Liver (tissue), 9 donors: ENCODE measurements around the gene HAND2. TPM values are rescaled to one million over a fixed set of nuclear protein-coding genes. Genes with fewer than 3 reads are reported as not detected.

Experiments used
- DNase-seq: peaks from one replicate; pipeline ENCODE4 v3.0.0-alpha.2; 2017; ENCODE audit warnings: low spot score
- H3K27ac ChIP-seq, 2 donors: one replicate each; pipeline ENCODE4 v1.7.0; 2013; ENCODE audit warnings: inconsistent platforms in 2 of 2, low read length in 2 of 2, control low read depth in 1 of 2, low read depth in 1 of 2, mild to moderate bottlenecking in 1 of 2
- H3K27me3 ChIP-seq, 4 donors: one replicate each; pipeline versions ENCODE4 v1.6.1 to v1.7.0; 2013; ENCODE audit warnings: low read length in 3 of 4, inconsistent platforms in 1 of 4, mild to moderate bottlenecking in 1 of 4, moderate library complexity in 1 of 4; ENCODE audit not compliant: control insufficient read depth in 4 of 4, insufficient read depth in 4 of 4
- H3K36me3 ChIP-seq, 4 donors: one replicate each; pipeline versions ENCODE4 v1.6.1 to v1.7.0; 2013; ENCODE audit warnings: low read length in 3 of 4, mild to moderate bottlenecking in 3 of 4, low read depth in 1 of 4, moderate library complexity in 1 of 4; ENCODE audit not compliant: control insufficient read depth in 4 of 4, insufficient read depth in 3 of 4
- H3K4me1 ChIP-seq, 4 donors: one replicate each; pipeline versions ENCODE4 v1.6.1 to v1.7.0; 2013; ENCODE audit warnings: low read length in 3 of 4, mild to moderate bottlenecking in 3 of 4, moderate library complexity in 1 of 4; ENCODE audit not compliant: control insufficient read depth in 4 of 4, insufficient read depth in 4 of 4
- H3K4me3 ChIP-seq, 3 donors: one replicate each; pipeline versions ENCODE4 v1.6.1 to v1.7.0; 2013; ENCODE audit warnings: low read length in 3 of 3, control low read depth in 1 of 3, low read depth in 1 of 3, mild to moderate bottlenecking in 1 of 3
- H3K9ac ChIP-seq, 2 donors: one replicate each; pipeline ENCODE4 v1.7.0; 2013; ENCODE audit warnings: low read length in 2 of 2, mild to moderate bottlenecking in 2 of 2, moderate library complexity in 2 of 2, control low read depth in 1 of 2, low read depth in 1 of 2
- H3K9me3 ChIP-seq, 4 donors: one replicate each; pipeline versions ENCODE4 v1.6.1 to v1.7.0; 2013; ENCODE audit warnings: low read length in 3 of 4; ENCODE audit not compliant: control insufficient read depth in 4 of 4
- CTCF ChIP-seq: fragments of 150-350 bp; IDR thresholded peaks from 2 replicates; pipeline ENCODE4 v1.5.1; 2017; ENCODE audit warnings: improper control_type of control experiment, low read depth, low read length; ENCODE audit not compliant: missing input control
- EGR1 ChIP-seq, 2 donors: IDR thresholded peaks; 2 replicates each; pipeline ENCODE4 v1.6.1; 2016 to 2018; ENCODE audit warnings: antibody characterized with exemption in 2 of 2, low read depth in 2 of 2
- FOXA1 ChIP-seq: IDR thresholded peaks from 2 replicates; pipeline ENCODE4 v1.6.1; 2016; ENCODE audit warnings: antibody characterized with exemption
- FOXA2 ChIP-seq: IDR thresholded peaks from 2 replicates; pipeline ENCODE4 v1.6.1; 2016; ENCODE audit warnings: antibody characterized with exemption
- HNF4A ChIP-seq, 2 donors: conservative IDR thresholded peaks; 2 replicates each; pipeline ENCODE4 v1.6.1; 2016; ENCODE audit warnings: antibody characterized with exemption in 2 of 2, mild to moderate bottlenecking in 2 of 2
- MAX ChIP-seq: IDR thresholded peaks from 2 replicates; pipeline ENCODE4 v1.6.1; 2016; ENCODE audit warnings: antibody characterized with exemption
- NR2F2 ChIP-seq: IDR thresholded peaks from 2 replicates; pipeline ENCODE4 v1.6.1; 2016; ENCODE audit warnings: antibody characterized with exemption
- RAD21 ChIP-seq, 2 donors: IDR thresholded peaks; 2 replicates each; pipeline ENCODE4 v1.6.1; 2016; ENCODE audit warnings: antibody characterized with exemption in 2 of 2, mild to moderate bottlenecking in 2 of 2
- SP1 ChIP-seq: IDR thresholded peaks from 2 replicates; pipeline ENCODE4 v1.6.1; 2018; ENCODE audit warnings: antibody characterized with exemption, mild to moderate bottlenecking
- TAF1 ChIP-seq: conservative IDR thresholded peaks from 2 replicates; pipeline ENCODE4 v1.6.1; 2016; ENCODE audit warnings: antibody characterized with exemption, mild to moderate bottlenecking
- ZBTB33 ChIP-seq: IDR thresholded peaks from 2 replicates; pipeline ENCODE4 v1.6.1; 2016; ENCODE audit warnings: antibody characterized with exemption
- WGBS: extraction: QIAGEN DNeasy Blood & Tissue Kit; methylation state at CpG from one replicate; pipeline ENCODE4 v1.1.7; 2013; 5-methylcytosine and 5-hydroxymethylcytosine counted together
- polyA plus RNA-seq, 2 donors: library from polyadenylated mRNA; stranded (reverse) in 1 of 2; unstranded in 1 of 2; fragments of 200-250 nt in 1 of 2; fragments of >200 nt in 1 of 2; fragmentation: Nextera tagmentation in 1 of 2; extraction: Ambion mirVana in 1 of 2; gene quantifications; one replicate each; pipeline versions ENCODE4 v1.2.1 to v1.2.3, GENCODE V29; 2013 to 2015
- total RNA-seq, 2 donors: library from RNA; depleted of rRNA; stranded (reverse); fragments of >200 nt; gene quantifications; one replicate each; pipeline ENCODE4 v1.2.3, GENCODE V29; 2014
- donor health status: healthy.
- donor health status: healthy.
- donor health status: healthy.
- donor health status: healthy.
- donor health status: healthy.

Gene HAND2
- total and polyA plus RNA-seq, 4 donors, result 2.1 to 4.7 (median 3.7) TPM

- no peak overlapping the region for H3K9ac ChIP-seq
- H3K27me3 ChIP-seq, result no peaks in the 10 kb centered on the region
- WGBS, result 85% methylated on average over 1 of the region's 1 CpG
- H3K9me3 ChIP-seq, result no peaks in the 10 kb centered on the region
- no peaks in the 10 kb centered on the region for H3K36me3 ChIP-seq
- no peak overlapping the region for H3K27ac ChIP-seq
- no peak for TF ChIP-seq FOXA1
- no peak for TF ChIP-seq HNF4A (conservative IDR thresholded peaks at IDR 0.05)
- no peak for TF ChIP-seq RAD21 (IDR thresholded peaks at IDR 0.05)
- no peak for TF ChIP-seq FOXA2
- H3K4me3 ChIP-seq, result no peak overlapping the region
- no peak for DNase-seq
- no peaks in the 10 kb centered on the region for H3K4me1 ChIP-seq
Measured at GRCh38 chr4:173486714-173487392, 43.2 kb downstream of the HAND2 start.

GRCh38 chr4:173485164-173485563 is 44.9 kb downstream of the HAND2 start:
- no peaks in the 10 kb centered on the region for H3K27me3 ChIP-seq

GRCh38 chr4:173482330-173482931 is 47.6 kb downstream of the HAND2 start:
- Histone ChIP-seq H3K27ac (no peak overlapping the region), H3K27me3 (no peaks in the 10 kb centered on the region), H3K9ac (no peak overlapping the region), H3K4me3 (no peak overlapping the region), H3K9me3 (no peaks in the 10 kb centered on the region), H3K4me1 (no peaks in the 10 kb centered on the region), H3K36me3 (no peaks in the 10 kb centered on the region)
- DNase-seq, result no peak
- WGBS, result 93% methylated on average over 1 of the region's 1 CpG
- TF ChIP-seq RAD21 (IDR thresholded peaks at IDR 0.05) (no peak), FOXA1 (no peak), CTCF (no peak), MAX (no peak), ZBTB33 (no peak), EGR1 (IDR thresholded peaks at IDR 0.05; ENCODE audit: low read depth in 2 of 2) (no peak), SP1 (no peak), TAF1 (no peak)

More at GRCh38 chr4:173485164-173485563, 44.9 kb downstream of the HAND2 start:
- no peaks in the 10 kb centered on the region for H3K36me3 ChIP-seq
- H3K9ac ChIP-seq, result no peak overlapping the region
- no peak for TF ChIP-seq NR2F2
- TF ChIP-seq ZBTB33, result no peak
- TF ChIP-seq CTCF, result no peak
- no peaks in the 10 kb centered on the region for H3K9me3 ChIP-seq
- WGBS, result 95% methylated on average over 1 of the region's 1 CpG
- DNase-seq, result no peak
- no peaks in the 10 kb centered on the region for H3K4me1 ChIP-seq
- H3K27ac ChIP-seq, result no peak overlapping the region
- H3K4me3 ChIP-seq, result no peak overlapping the region
